Ovary (tissue), 9 donors: ENCODE measurements around the gene TLX2. TPM values are rescaled to one million over a fixed set of nuclear protein-coding genes. Genes with fewer than 3 reads are reported as not detected.

ENCODE experiments used
- DNase-seq, 5 donors: peaks; one replicate each; pipeline ENCODE4 v3.0.0-alpha.2; 2019 to 2020
- H3K27ac ChIP-seq, 2 donors: fragments of 200-600 bp; one replicate each; pipeline versions ENCODE4 v1.5.1 to v1.8.0; 2019 to 2022
- H3K27me3 ChIP-seq: fragments of 200-600 bp; one replicate; pipeline ENCODE4 v1.8.0; 2022
- H3K36me3 ChIP-seq: fragments of 200-600 bp; sonication (generic); one replicate; pipeline ENCODE4 v1.5.1; 2019
- H3K4me1 ChIP-seq: one replicate; pipeline ENCODE4 v1.8.1; 2013; ENCODE audit warnings: mild to moderate bottlenecking, moderate library complexity; ENCODE audit not compliant: insufficient read depth
- H3K4me3 ChIP-seq: fragments of 200-600 bp; sonication (generic); one replicate; pipeline ENCODE4 v1.5.1; 2017
- H3K9me3 ChIP-seq, 2 donors: fragments of 200-600 bp in 1 of 2; sonication (generic) in 1 of 2; one replicate each; pipeline versions ENCODE4 v1.5.1 to v1.8.1; 2013 to 2019; ENCODE audit warnings: mild to moderate bottlenecking in 1 of 2, moderate library complexity in 1 of 2
- EP300 ChIP-seq: sonication (generic); formaldehyde crosslinking; IDR thresholded peaks from one replicate; pipeline ENCODE4 v1.6.1; 2017; ENCODE audit warnings: antibody characterized with exemption
- POLR2A ChIP-seq: fragments of 450-650 bp; IDR thresholded peaks from one replicate; pipeline ENCODE4 v1.6.1; 2017; ENCODE audit warnings: antibody characterized with exemption, mild to moderate bottlenecking, moderate library complexity
- WGBS, 3 donors: extraction: QIAGEN DNeasy Blood & Tissue Kit in 1 of 3; methylation state at CpG; one replicate each; pipeline versions ENCODE4 v1.1.5 to v1.1.7; 2013 to 2017; 5-methylcytosine and 5-hydroxymethylcytosine counted together
- intact Hi-C, 4 donors: fragments of 100-400 bp; cut with DNase I; formaldehyde crosslinking; loops; one replicate each; pipeline versions ENCODE4 v1.11.0 to v1.15.1; 2022 to 2023
- polyA plus RNA-seq, 2 donors: library from polyadenylated mRNA; stranded (reverse); fragments of 200-250 nt in 1 of 2; fragments of 350-450 nt in 1 of 2; fragmentation: Illumina TruSeq in 1 of 2; extraction: RNeasy Lipid Tissue Mini Kit (QIAGEN cat#74804) in 1 of 2; gene quantifications; one replicate each; pipeline ENCODE4 v1.2.3, GENCODE V29; 2013 to 2014
- total RNA-seq, 7 donors: library from RNA; depleted of rRNA in 2 of 7; stranded (reverse); fragments of >200 nt in 2 of 7; fragmentation: NEBNext Ultra II Directional in 3 of 7; extraction: Animal tissue kit (Norgen Biotek cat#: 25700) in 3 of 7; gene quantifications; one replicate each; pipeline versions ENCODE4 v1.1.0 to v1.2.4, GENCODE V29; 2016 to 2023
- TF ChIP-seq, protein P1 (sequence below), 3 donors: fragments of 450-650 bp in 2 of 3; fragments of 200-600 bp in 1 of 3; IDR thresholded peaks; one replicate each; pipeline versions ENCODE4 v1.5.1 to v1.8.0; 2016 to 2022; ENCODE audit warnings: antibody characterized with exemption in 3 of 3, mild to moderate bottlenecking in 1 of 3
- donor health status: DM: no; HTN: no; CAD: no; lungs with moderate emphysema.
- donor health status: DM: no; HTN: no; CAD: no.
- donor health status: Bipolar disorder and iron deficiency.
- donor health status: DM: yes; HTN: yes; CAD: no.
- donor health status: DM: no; HTN: no; CAD: no.
- donor health status: DM: yes; HTN: yes; CAD: no.

The TLX2 gene
- total and polyA plus RNA-seq, 9 donors, result not detected

DNA sequence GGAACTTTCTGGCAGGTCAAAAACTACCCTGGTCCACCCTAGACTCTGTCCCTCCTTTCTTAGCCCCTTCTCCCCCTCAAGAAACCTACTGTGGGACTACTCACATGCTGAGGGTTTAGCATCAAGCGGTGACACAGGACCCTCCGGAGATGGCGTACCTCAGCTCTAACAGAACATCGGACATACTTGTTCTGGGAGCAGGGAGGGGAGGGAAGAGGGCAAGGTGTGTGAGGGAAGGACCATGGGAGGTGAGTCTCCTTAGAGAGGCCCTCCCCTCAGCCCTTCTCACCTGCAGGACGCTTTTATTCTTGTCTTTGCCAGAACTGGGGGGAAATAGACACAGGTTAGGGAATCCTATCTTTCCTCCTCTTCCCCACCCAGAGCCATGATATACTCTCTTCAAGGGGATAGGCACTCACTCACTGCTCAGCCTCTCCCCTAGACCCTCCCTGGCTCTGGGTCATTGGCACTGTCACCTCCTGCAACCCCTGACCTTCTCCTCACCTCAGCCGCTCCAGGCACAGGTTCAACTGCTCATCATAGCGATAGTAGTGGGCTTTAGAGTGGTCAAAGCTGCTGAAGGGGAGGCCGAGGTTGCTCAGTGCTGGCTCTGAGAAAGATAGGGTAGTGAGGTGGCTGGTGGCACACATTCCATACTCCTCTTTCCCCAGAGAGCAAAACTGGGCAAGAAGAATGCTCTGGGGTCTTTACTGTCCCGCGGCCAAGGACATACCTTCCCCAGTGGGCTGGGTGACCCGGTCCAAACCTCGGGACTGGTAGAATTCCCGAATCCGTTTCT lies 8.6 kb upstream of the TLX2 start:
- DNase-seq, result peak in 1 of 5 donors; percentile 30
- Histone ChIP-seq H3K4me1 (peaks cover 5% of the 10 kb centered on the region), H3K27me3 (no peaks in the 10 kb centered on the region), H3K36me3 (no peaks in the 10 kb centered on the region), H3K4me3 (no peak overlapping the region), H3K27ac (no peak overlapping the region), H3K9me3 (no peaks in the 10 kb centered on the region)
- intact Hi-C loops, result loop anchor here in 1 of 4 donors (10.0 kb wide), 1 partner anchor 79 kb away; no protein-coding TSS in a partner anchor
- TF ChIP-seq POLR2A (no peak), EP300 (no peak)
- TF ChIP-seq, protein P1, sequence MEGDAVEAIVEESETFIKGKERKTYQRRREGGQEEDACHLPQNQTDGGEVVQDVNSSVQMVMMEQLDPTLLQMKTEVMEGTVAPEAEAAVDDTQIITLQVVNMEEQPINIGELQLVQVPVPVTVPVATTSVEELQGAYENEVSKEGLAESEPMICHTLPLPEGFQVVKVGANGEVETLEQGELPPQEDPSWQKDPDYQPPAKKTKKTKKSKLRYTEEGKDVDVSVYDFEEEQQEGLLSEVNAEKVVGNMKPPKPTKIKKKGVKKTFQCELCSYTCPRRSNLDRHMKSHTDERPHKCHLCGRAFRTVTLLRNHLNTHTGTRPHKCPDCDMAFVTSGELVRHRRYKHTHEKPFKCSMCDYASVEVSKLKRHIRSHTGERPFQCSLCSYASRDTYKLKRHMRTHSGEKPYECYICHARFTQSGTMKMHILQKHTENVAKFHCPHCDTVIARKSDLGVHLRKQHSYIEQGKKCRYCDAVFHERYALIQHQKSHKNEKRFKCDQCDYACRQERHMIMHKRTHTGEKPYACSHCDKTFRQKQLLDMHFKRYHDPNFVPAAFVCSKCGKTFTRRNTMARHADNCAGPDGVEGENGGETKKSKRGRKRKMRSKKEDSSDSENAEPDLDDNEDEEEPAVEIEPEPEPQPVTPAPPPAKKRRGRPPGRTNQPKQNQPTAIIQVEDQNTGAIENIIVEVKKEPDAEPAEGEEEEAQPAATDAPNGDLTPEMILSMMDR (IDR thresholded peaks at IDR 0.05), result no peak
- WGBS, 3 donors, result 93 to 96% (median 95%) methylated on average over 14 of the region's 14 CpGs

DNA sequence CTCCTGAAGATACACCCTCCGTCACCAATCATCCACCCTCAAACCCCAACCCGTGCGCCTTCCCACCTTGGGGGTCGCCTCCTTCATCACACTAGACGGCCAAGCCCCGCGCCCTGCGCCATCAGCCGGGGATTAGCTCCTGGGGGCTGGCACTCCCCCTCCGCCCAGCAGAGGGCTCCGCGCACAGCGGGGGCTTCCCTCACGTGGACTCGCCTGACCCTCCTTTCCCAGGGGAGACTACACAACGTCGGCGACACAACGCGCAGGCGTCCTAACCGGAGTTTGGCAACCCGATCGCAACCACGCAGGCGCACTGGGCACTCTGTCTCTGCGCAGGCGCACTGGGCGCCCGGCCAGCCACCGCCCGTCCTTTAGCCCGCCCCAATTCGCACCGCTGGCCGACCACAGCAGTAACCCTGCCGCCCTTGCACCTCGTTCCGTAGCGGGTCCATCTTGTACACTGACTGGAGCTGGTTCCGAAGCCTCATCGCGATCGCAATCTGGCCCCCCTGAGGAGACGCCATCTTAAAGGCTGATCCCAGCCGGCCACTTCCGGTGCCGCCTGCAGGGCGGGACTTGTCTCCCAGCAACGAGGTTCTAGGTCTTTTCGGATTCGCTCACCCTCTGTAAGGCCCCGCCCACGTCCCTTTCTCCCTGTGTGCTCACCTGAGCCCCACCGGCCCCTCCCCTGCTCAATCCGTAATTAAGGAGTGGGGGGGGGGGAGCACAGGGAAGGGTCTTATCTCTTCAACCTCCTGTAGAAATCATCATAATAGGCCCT lies 6.9 kb upstream of the TLX2 start, which contains the start of gene PCGF1:
TSS of gene PCGF1 (minus strand) at position 551 of the 781 bp plus-strand sequence. CDS start at position 524, 27 bp downstream.
- H3K27me3 ChIP-seq, result no peaks in the 10 kb centered on the region
- intact Hi-C loops, result loop anchor here in 1 of 4 donors (10.0 kb wide), 1 partner anchor 77 kb away; no protein-coding TSS in a partner anchor
- TF ChIP-seq EP300 (no peak), POLR2A (peak; percentile 22)
- TF ChIP-seq, protein P1 (IDR thresholded peaks at IDR 0.05), result peak in 2 of 3 donors; percentile 19 to 37
- H3K27ac ChIP-seq, result peak within 1 kb of the TSS; percentile 98 to 99
- DNase-seq, result peak; percentile 99 to 100 (median 100)
- peak within 1 kb of the TSS; percentile 71 for H3K4me3 ChIP-seq
- 0 to 2% (median 1%) methylated on average over 56 of the region's 56 CpGs for WGBS, 3 donors
- H3K4me1 ChIP-seq, result peaks cover 5% of the 10 kb centered on the region
- no peaks in the 10 kb centered on the region for H3K36me3 ChIP-seq
- no peaks in the 10 kb centered on the region for H3K9me3 ChIP-seq

DNA sequence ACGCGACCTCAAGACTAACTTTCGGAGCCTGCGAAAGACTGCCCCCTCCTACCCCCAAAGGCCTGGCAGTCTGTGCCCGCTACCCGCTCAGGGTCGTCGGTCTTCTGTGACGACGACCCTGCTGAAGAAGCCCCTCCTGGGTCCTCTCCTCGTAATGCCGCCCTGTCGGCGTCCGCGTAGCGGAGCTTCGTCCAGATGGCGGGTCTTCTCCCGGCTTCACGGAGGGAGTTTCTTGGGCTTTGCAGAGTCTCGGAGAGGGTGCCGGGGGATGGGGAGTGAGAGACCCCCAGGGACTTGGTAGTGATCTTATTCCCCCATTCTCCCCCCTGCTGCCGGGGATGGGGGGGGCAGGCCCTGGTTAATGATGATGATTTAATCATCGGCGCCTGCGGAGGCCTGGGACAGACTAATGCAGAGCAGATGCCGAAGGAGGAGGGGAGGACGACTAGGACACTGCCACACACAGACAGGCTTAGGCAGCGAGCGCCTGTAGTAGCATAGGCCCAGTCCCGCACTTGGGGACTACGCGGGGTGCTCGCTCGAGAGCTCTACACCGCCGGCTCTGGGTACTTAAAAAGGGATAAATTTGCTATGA lies 6.2 kb upstream of the TLX2 start:
- no peaks in the 10 kb centered on the region for H3K36me3 ChIP-seq
- WGBS, 3 donors, result 12 to 15% (median 13%) methylated on average over 35 to 38 of the region's 38 CpGs
- peak in 3 of 5 donors; percentile 49 to 60 (median 51) for DNase-seq
- H3K4me1 ChIP-seq, result peaks cover 5% of the 10 kb centered on the region
- intact Hi-C loops, result loop anchor here in 1 of 4 donors (10.0 kb wide), 1 partner anchor 77 kb away; no protein-coding TSS in a partner anchor
- H3K4me3 ChIP-seq, result peak overlapping the region; percentile 71
- H3K27ac ChIP-seq, result peak overlapping the region; percentile 98 to 99
- H3K9me3 ChIP-seq, result no peaks in the 10 kb centered on the region
- TF ChIP-seq POLR2A, result no peak
- no peaks in the 10 kb centered on the region for H3K27me3 ChIP-seq

DNA sequence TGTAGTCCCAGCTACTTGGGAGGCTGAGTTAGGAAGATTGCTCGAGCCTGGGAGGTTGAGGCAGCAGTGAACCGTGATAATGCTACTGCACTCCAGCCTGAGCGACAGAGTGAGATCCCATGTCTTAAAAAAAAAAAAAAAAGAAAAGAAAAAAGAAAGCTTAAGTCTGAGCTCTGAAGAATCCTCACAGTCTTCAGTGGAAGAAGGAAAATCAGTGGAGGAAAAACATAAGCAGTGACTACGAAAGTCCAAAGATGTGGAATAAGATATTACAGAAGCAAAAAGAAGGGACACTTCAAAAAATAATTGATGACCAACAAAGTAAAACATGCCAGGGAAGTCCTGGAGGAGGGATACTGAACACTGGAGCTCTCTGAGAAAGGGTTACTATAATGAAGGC lies 4.0 kb upstream of the TLX2 start:
- Histone ChIP-seq H3K27me3 (peaks cover 7% of the 10 kb centered on the region), H3K27ac (no peak overlapping the region), H3K36me3 (no peaks in the 10 kb centered on the region), H3K9me3 (no peaks in the 10 kb centered on the region), H3K4me1 (peaks cover 5% of the 10 kb centered on the region), H3K4me3 (no peak overlapping the region)
- no peak for DNase-seq
- intact Hi-C loops, result no loop called here
- WGBS, 3 donors, result 73 to 81% (median 73%) methylated on average over 4 of the region's 4 CpGs
- TF ChIP-seq, protein P1 (IDR thresholded peaks at IDR 0.05), result no peak
- TF ChIP-seq EP300 (no peak), POLR2A (no peak)
